ENCODE data around the gene OR7G1. TPM values are rescaled to one million over a fixed set of nuclear protein-coding genes. Genes with fewer than 3 reads are reported as not detected.

Gene OR7G1, protein sequence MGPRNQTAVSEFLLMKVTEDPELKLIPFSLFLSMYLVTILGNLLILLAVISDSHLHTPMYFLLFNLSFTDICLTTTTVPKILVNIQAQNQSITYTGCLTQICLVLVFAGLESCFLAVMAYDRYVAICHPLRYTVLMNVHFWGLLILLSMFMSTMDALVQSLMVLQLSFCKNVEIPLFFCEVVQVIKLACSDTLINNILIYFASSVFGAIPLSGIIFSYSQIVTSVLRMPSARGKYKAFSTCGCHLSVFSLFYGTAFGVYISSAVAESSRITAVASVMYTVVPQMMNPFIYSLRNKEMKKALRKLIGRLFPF
- not detected in 2 replicates for total RNA-seq
- long read RNA-seq, result 0 reads

DNA sequence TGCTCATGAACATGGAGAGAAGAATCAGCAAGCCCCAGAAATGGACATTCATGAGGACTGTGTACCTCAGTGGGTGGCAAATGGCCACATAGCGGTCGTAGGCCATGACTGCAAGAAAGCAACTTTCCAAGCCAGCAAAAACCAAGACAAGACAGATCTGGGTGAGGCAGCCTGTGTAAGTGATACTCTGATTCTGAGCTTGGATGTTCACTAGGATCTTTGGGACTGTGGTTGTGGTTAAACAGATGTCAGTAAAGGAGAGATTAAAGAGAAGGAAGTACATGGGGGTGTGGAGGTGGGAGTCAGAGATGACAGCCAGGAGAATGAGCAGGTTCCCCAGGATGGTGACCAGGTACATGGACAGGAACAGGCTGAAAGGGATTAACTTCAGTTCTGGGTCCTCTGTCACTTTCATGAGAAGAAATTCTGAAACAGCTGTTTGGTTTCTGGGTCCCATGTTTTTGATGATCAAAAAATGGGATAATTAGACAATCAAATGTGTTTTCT is at the start of gene OR7G1:
TSS of gene OR7G1 (minus strand) at position 457 of the 507 bp plus-strand sequence. CDS start at position 457, 0 bp downstream.
- TF ChIP-seq, protein P1, sequence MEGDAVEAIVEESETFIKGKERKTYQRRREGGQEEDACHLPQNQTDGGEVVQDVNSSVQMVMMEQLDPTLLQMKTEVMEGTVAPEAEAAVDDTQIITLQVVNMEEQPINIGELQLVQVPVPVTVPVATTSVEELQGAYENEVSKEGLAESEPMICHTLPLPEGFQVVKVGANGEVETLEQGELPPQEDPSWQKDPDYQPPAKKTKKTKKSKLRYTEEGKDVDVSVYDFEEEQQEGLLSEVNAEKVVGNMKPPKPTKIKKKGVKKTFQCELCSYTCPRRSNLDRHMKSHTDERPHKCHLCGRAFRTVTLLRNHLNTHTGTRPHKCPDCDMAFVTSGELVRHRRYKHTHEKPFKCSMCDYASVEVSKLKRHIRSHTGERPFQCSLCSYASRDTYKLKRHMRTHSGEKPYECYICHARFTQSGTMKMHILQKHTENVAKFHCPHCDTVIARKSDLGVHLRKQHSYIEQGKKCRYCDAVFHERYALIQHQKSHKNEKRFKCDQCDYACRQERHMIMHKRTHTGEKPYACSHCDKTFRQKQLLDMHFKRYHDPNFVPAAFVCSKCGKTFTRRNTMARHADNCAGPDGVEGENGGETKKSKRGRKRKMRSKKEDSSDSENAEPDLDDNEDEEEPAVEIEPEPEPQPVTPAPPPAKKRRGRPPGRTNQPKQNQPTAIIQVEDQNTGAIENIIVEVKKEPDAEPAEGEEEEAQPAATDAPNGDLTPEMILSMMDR (IDR thresholded peaks at IDR 0.05), result no peak
- peaks cover 16% of the 10 kb centered on the region for H3K9me3 Mint-ChIP-seq (ENCODE audit: unreplicated experiment)
- H3K36me3 Mint-ChIP-seq (ENCODE audit: unreplicated experiment), result no peaks in the 10 kb centered on the region
- no peak within 1 kb of the TSS for H3K27ac Mint-ChIP-seq (ENCODE audit: unreplicated experiment)
- no peak for DNase-seq (ENCODE audit: extremely low spot score, unreplicated experiment)
- H3K27me3 Mint-ChIP-seq (ENCODE audit: unreplicated experiment), result no peaks in the 10 kb centered on the region
- H3K4me1 Mint-ChIP-seq (ENCODE audit: unreplicated experiment), result no peaks in the 10 kb centered on the region
- H3K4me3 Mint-ChIP-seq (ENCODE audit: unreplicated experiment), result no peak within 1 kb of the TSS

DNA sequence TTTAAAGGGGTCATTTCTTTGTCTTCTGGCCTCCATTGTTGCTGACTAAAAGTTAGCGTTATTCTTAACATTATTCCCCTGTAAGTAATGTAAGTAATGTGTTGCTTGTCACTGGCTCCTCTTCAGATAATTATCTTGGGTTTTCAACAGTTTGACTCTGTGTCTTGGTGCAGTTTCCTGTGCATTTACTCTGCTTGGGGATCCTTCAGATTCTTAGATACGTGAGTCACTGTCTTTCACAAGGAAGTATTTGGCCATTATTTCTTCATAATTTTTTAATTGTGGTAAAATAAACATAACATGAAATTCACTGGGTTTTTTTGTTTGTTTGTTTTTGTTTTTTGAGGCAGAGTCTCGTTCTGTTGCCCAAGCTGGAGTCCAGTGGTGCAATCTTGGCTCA is 49.7 kb upstream of the OR7G1 start:
- TF ChIP-seq, protein P1 (IDR thresholded peaks at IDR 0.05), result no peak
- peaks cover 22% of the 10 kb centered on the region for H3K9me3 Mint-ChIP-seq (ENCODE audit: unreplicated experiment)
- no peaks in the 10 kb centered on the region for H3K4me1 Mint-ChIP-seq (ENCODE audit: unreplicated experiment)
- DNase-seq (ENCODE audit: extremely low spot score, unreplicated experiment), result no peak
- no peak overlapping the region for H3K4me3 Mint-ChIP-seq (ENCODE audit: unreplicated experiment)
- no peak overlapping the region for H3K27ac Mint-ChIP-seq (ENCODE audit: unreplicated experiment)
- no peaks in the 10 kb centered on the region for H3K27me3 Mint-ChIP-seq (ENCODE audit: unreplicated experiment)
- peaks cover 50% of the 10 kb centered on the region for H3K36me3 Mint-ChIP-seq (ENCODE audit: unreplicated experiment)

DNA sequence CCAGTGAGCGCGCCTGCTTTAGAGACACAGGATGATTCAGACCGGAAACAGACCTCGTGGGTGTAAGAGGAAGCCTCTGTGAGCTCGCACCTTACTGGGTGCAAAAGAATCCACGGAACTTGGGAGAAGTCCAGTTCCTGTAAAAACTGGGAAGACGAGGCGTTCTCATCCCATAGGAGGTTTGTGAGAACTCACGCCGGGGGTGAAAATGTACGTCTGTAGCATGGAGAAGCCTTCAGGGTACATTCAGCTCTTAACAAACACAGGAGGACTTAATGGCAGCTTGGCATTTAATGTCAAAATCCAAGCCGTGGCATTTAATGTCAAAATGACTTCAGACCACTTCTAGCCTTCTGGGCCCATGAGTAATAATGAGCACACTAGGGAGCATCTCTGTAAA is 45.9 kb upstream of the OR7G1 start:
- no peak overlapping the region for H3K27ac Mint-ChIP-seq (ENCODE audit: unreplicated experiment)
- peaks cover 37% of the 10 kb centered on the region for H3K9me3 Mint-ChIP-seq (ENCODE audit: unreplicated experiment)
- TF ChIP-seq, protein P1 (IDR thresholded peaks at IDR 0.05), result no peak

DNA sequence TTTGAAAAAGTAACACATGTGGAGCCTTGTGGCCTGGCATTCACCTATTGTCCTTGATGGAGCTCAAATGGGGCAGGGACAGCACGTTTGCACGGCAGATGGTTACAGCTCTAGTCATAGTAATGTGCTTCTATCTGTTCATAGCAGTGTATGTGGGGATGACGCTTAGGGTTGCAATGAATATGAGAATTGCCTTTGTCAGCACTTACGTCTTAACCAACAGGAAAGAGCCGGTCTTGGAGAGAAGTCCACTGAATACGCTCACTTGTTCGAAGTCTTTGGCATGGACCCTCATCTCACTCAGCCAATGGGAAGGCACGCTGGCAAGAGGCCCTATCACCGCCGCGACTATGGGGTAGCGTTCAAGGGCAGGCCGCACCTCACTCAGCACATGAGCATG is 44.3 kb upstream of the OR7G1 start:
- DNase-seq (ENCODE audit: extremely low spot score, unreplicated experiment), result no peak
- H3K9me3 Mint-ChIP-seq (ENCODE audit: unreplicated experiment), result peaks cover 45% of the 10 kb centered on the region
- TF ChIP-seq, protein P1 (IDR thresholded peaks at IDR 0.05), result no peak
- no peaks in the 10 kb centered on the region for H3K27me3 Mint-ChIP-seq (ENCODE audit: unreplicated experiment)
- peaks cover 89% of the 10 kb centered on the region for H3K36me3 Mint-ChIP-seq (ENCODE audit: unreplicated experiment)
- no peaks in the 10 kb centered on the region for H3K4me1 Mint-ChIP-seq (ENCODE audit: unreplicated experiment)
- no peak overlapping the region for H3K27ac Mint-ChIP-seq (ENCODE audit: unreplicated experiment)
- no peak overlapping the region for H3K4me3 Mint-ChIP-seq (ENCODE audit: unreplicated experiment)

More for the DNA sequence above, 45.9 kb upstream of the OR7G1 start:
- Mint-ChIP-seq H3K4me3 (ENCODE audit: unreplicated experiment) (no peak overlapping the region), H3K4me1 (ENCODE audit: unreplicated experiment) (no peaks in the 10 kb centered on the region), H3K36me3 (ENCODE audit: unreplicated experiment) (peaks cover 81% of the 10 kb centered on the region), H3K27me3 (ENCODE audit: unreplicated experiment) (no peaks in the 10 kb centered on the region)
- DNase-seq (ENCODE audit: extremely low spot score, unreplicated experiment), result no peak

DNA sequence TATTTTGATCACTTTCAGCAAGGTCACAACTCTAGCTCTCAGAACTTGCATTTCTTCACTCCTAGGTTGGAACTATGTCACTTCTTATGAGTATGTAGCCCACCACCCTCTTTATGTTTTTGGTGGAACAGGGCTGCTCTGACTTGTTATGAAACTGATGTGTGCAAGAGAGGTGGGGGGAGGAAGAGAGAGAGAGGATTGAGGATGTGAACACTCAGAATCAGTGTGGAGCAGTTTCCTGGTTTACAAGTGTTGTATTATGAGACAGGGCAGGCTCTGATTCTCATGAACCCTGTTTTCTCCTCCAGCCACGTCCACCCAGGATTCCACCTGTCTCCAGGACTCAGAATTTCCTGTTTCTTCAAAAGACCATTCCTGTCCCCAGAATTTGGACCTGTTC is 40.7 kb upstream of the OR7G1 start:
- Mint-ChIP-seq H3K4me1 (ENCODE audit: unreplicated experiment) (no peaks in the 10 kb centered on the region), H3K27ac (ENCODE audit: unreplicated experiment) (no peak overlapping the region), H3K27me3 (ENCODE audit: unreplicated experiment) (no peaks in the 10 kb centered on the region), H3K4me3 (ENCODE audit: unreplicated experiment) (no peak overlapping the region), H3K9me3 (ENCODE audit: unreplicated experiment) (peaks cover 49% of the 10 kb centered on the region), H3K36me3 (ENCODE audit: unreplicated experiment) (peaks cover 96% of the 10 kb centered on the region)
- no peak for DNase-seq (ENCODE audit: extremely low spot score, unreplicated experiment)
- TF ChIP-seq, protein P1 (IDR thresholded peaks at IDR 0.05), result no peak

All from osteocyte (in vitro differentiated cells).